ENCODE results near the gene TNN.

Gene TNN

DNA sequence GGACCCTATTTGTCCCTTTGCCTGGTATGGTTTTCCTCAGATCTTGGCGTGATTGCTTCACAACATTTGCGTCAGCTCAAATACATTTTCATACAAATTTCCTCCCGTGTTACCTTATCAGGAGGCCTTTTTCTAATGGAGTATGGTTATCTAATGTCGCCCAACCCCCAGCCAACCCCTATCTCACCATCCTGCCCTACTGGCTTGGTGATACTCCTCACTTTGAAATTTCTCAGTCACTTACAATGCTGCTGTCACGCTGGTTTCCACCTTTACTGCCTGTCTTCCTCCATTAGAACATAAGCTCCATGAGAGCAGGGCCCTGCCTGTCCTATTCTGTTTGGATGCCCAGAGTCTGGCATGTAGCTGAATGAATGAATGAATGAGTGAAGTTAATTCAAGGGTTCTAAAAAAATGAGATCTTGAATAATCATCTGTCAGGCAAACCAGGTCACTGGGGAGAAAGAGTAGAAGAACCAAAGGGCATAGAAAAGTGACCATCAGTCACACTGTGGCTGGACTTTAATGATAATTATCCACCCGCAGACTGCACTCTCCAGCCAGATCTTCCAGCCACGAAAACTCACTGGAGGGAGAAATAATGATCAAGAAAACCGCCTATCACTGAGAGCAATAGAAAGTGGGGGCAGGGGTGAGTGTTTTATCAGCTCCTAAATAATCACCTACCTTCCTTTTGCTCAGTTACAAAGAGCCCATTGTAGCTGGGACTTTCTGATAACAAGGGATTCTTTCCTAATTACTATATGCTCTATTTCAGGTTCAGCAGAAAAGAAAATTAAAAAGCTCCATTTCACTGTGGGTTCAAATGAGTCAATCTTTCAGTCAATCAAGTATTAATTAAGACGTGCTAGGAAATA is 103.6 kb downstream of the TNN start:
- in situ Hi-C loops (cut with HindIII; ENCODE audit: low sequenced_read_pairs) = no loop called here

GRCh38 chr1:175172503-175172902 is 104.9 kb downstream of the TNN start:
- in situ Hi-C loops (cut with HindIII; ENCODE audit: low sequenced_read_pairs) = no loop called here

GRCh38 chr1:175173531-175173930 is 105.9 kb downstream of the TNN start:
- in situ Hi-C loops (cut with HindIII; ENCODE audit: low sequenced_read_pairs) = no loop called here

- in situ Hi-C loops (cut with HindIII; ENCODE audit: low sequenced_read_pairs) = no loop called here
Measured at GRCh38 chr1:175174309-175175102, 106.9 kb downstream of the TNN start.

GRCh38 chr1:175176246-175176645 is 108.6 kb downstream of the TNN start:
- in situ Hi-C loops (cut with HindIII; ENCODE audit: low sequenced_read_pairs) = no loop called here

GRCh38 chr1:175178056-175178455 is 110.4 kb downstream of the TNN start:
- in situ Hi-C loops (cut with HindIII; ENCODE audit: low sequenced_read_pairs) = no loop called here

DNA sequence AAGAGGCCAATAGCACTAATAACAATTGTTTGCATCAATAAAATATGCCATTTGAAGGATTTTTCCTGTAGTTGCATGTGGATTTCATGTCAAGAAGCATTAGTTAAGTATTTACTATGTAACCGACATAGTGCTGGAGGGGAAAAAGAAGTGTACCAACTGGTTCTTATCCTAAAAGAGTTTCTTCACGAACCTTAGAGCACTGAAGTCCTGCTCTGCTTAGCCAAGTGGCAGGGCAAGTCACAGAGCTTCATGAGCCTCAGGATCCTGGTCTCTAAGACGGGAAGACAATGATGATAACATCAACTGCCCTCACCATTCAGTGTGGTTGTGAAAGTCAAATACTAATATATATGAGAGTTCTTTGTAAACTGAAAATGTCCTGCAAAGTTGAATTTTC is 110.8 kb downstream of the TNN start:
- in situ Hi-C loops (cut with HindIII; ENCODE audit: low sequenced_read_pairs) = no loop called here

- in situ Hi-C loops (cut with HindIII; ENCODE audit: low sequenced_read_pairs) = no loop called here
Measured at GRCh38 chr1:175179837-175180590, 112.4 kb downstream of the TNN start.

DNA sequence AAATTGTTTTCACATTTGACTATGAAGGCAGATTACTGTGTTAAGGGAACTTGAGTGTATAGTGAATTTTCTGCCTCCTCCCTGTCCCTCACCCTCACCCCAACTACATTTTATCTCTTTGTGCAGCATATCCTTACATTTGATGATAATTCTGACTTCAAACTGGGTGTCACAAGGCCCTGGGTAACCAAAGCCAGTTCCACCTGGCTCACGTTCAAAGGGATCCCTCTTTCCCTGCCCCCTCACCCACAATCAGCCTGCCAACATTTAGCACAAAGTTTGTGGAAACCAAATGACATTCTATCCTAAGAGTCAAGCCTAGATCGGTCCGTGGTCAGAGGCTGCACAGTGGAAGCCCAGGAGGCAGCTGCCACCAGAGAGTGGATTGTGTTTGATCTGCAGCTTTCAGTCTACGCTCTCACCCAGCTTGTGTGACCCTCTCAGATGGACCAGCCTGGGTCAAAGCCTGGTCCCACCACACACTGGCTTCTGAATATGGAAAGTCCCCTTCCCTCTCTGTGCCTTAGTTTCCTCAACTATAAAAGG is 114.6 kb downstream of the TNN start:
- in situ Hi-C loops (cut with HindIII; ENCODE audit: low sequenced_read_pairs) = no loop called here

- in situ Hi-C loops (cut with HindIII; ENCODE audit: low sequenced_read_pairs) = no loop called here
Measured at GRCh38 chr1:175183586-175183985, 116.0 kb downstream of the TNN start.

DNA sequence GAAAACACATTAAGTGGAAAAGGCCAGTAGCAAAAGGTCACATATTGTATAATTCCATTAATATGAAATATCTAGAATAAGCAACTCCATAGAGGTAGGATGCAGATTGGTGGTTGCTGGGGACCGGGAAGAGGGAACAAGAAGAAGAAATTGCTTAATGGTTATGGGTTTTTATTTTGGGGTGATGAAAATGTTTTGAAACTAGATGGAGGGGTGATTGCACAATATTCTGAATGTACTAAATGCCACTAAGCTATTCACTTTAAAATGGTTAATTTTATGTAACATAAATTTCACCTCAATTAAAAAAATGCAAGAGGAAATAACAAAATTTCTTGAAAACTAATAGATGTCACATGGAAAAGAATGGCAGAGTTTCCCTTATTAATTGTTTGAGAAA is 118.3 kb downstream of the TNN start:
- in situ Hi-C loops (cut with HindIII; ENCODE audit: low sequenced_read_pairs) = no loop called here

DNA sequence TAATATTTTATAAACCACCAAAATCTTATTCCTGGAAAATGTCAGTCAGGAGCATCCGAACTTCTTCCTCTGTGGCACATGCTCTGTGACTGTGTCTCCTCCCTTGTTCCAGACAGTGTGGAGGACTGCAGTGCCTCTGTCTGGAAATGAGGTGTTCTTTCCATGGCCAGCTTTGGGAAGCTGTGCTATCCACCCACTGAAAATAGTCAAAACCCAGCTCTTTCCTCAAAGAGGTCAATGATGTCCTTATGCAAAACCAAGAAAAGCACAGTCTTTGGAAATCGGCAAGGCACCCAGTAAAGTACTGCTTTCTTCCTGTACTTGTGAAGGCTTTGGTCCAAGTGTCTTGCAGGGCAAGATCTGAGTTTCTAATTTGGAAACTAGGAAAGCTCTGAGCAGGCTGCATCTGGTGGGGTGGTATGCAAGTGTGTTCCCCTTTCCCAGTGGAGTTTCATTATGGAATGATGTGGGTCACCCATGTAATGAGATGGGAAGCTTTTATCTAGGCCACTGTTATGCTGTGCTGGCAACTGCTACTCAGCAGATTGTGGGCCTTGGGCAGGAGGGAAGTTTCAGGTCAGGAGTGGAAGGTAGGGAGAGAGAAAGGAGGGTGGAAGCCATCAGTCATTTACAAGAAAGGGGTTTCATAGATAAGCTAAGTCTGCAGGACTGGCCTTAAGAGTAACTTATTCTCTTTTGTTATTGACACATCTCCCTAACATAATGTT is 119.0 kb downstream of the TNN start:
- in situ Hi-C loops (cut with HindIII; ENCODE audit: low sequenced_read_pairs) = no loop called here

- in situ Hi-C loops (cut with HindIII; ENCODE audit: low sequenced_read_pairs) = no loop called here
Measured at GRCh38 chr1:175188936-175189335, 121.3 kb downstream of the TNN start.

DNA sequence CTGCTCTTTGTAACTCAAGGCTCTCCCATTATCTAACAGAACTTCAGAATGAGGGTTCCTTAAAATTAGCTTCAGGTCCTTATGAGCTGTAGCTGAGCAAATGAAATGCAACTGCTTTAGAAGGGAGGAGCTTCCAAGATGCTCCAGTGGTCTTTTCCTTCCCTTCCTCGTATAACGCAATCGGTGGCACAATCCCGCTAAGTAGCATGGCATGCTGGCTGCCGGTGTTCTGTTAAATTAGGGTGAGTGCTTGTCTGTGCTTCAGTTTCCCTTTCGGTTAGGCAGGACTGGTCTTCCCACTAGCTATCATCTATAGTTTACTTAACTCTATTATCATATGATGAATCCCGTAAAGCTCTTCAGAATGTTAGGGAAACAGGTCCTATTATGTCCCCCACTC is 124.0 kb downstream of the TNN start:
- in situ Hi-C loops (cut with HindIII; ENCODE audit: low sequenced_read_pairs) = no loop called here

- in situ Hi-C loops (cut with HindIII; ENCODE audit: low sequenced_read_pairs) = no loop called here
Measured at GRCh38 chr1:175192111-175192629, 124.5 kb downstream of the TNN start.

DNA sequence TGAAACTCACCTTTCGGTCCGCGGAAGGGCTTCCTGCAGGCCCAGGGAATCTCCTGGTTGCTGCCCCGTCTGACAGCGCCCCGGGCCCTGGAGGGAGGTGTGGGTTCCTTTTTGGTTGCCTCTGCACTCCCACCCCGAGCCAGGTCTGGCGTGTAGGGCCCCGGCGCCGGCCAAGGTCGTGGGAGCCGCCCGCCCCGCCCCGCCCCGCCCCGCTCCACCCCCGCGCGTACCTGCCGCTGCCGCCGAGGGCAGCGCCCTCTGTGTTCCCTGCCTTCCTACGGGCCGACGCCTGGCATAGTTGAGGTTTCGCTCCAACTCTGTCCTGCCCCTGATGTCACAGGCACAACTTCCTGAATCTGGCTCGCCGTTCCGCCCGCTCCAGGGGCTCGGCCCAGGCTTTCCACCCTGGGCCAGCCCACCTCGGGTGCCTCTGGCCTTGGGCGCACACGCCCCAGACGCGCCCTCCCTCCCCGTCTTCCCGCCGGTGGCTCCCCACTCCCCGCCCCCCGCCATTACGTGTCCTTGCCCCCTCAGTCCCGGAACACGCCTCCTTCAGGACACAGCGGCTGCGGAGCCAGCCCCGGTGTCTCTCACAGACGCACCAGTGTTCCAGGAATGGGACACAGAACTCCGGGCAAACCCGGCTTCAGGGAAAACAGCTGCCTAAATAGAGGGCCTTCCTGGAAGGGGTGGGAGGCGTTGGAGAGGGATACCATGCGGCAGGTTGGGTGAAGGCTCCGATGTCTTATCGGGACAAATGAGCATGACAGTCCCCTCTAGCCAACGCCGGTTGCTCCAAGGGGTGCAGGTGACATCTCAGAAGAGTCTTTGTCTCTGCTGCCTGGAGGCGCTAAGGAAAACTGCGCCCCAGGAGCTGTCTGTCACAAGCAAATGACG is 125.2 kb downstream of the TNN start, which contains the start of gene KIAA0040:
Gene KIAA0040, minus strand, starts transcription at position 147 of the 897 bp plus-strand sequence. CDS start 31,763 bp downstream, outside the sequence.
- in situ Hi-C loops (cut with HindIII; ENCODE audit: low sequenced_read_pairs) = no loop called here

- in situ Hi-C loops (cut with HindIII; ENCODE audit: low sequenced_read_pairs) = no loop called here
Measured at GRCh38 chr1:175193527-175193910, 125.9 kb downstream of the TNN start.

GRCh38 chr1:175195281-175195680 is 127.6 kb downstream of the TNN start:
- in situ Hi-C loops (cut with HindIII; ENCODE audit: low sequenced_read_pairs) = no loop called here

DNA sequence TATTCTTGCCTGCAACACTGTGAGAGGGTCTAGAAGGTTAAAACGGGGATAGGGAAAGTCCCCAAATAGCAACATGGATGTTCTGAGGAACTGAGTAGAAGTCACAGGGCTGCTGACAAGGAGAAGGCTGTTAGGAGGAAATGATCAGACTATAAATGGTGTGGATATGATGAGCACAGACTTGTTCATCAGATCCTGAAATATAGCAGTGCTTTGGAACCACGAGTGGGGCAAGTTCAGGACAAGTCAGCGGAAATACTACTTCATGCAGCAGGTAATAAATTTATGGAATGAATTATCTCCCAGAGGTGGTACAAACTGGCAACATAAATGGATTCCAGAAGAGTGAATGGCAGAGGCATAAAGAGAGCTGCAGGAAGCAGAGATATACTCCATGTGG is 128.2 kb downstream of the TNN start:
- in situ Hi-C loops (cut with HindIII; ENCODE audit: low sequenced_read_pairs) = no loop called here
